SK-N-SH treated with all-trans-retinoic acid at 6 μM for 48 hours (cell line): Measurements from ENCODE around the gene LRRFIP1.

Experiments
- ATAC-seq: fragments of 200-7000 bp; cut with Tn5 transposase; 3 replicates; pipeline ENCODE4 v1.9.1; 2020; ENCODE audit warnings: mild to moderate bottlenecking, moderate library complexity
- BACH2 ChIP-seq: fragments of 250-450 bp; sonication (Bioruptor Pico); IDR thresholded peaks from 2 replicates; pipeline ENCODE4 v1.9.0; 2021; ENCODE audit warnings: mild to moderate bottlenecking, borderline replicate concordance
- CREB5 ChIP-seq: fragments of 250-450 bp; sonication (Bioruptor Pico); IDR thresholded peaks from 2 replicates; pipeline ENCODE4 v1.5.1; 2020; ENCODE audit warnings: low read depth, mild to moderate bottlenecking, moderate library complexity
- CSDC2 ChIP-seq: fragments of 250-450 bp; sonication (Bioruptor Pico); IDR thresholded peaks from 2 replicates; pipeline ENCODE4 v1.5.0; 2020; ENCODE audit warnings: mild to moderate bottlenecking, moderate library complexity
- CSRNP3 ChIP-seq: fragments of 250-450 bp; sonication (Bioruptor Pico); IDR thresholded peaks from 2 replicates; pipeline ENCODE4 v1.5.1; 2021; ENCODE audit warnings: mild to moderate bottlenecking, moderate library complexity
- ESRRG ChIP-seq: fragments of 250-450 bp; sonication (Bioruptor Pico); IDR thresholded peaks from 2 replicates; pipeline ENCODE4 v1.6.1; 2021; ENCODE audit warnings: mild to moderate bottlenecking
- GLIS3 ChIP-seq: fragments of 250-450 bp; sonication (Bioruptor Pico); IDR thresholded peaks from 2 replicates; pipeline ENCODE4 v1.5.0; 2020; ENCODE audit warnings: mild to moderate bottlenecking, moderate library complexity
- ISL1 ChIP-seq: fragments of 250-450 bp; sonication (Bioruptor Pico); IDR thresholded peaks from 2 replicates; pipeline ENCODE4 v2.1.2; 2022; ENCODE audit warnings: mild to moderate bottlenecking, moderate library complexity
- OSR1 ChIP-seq: fragments of 250-450 bp; sonication (Bioruptor Pico); IDR thresholded peaks from 2 replicates; pipeline ENCODE4 v1.8.0; 2022; ENCODE audit warnings: moderate library complexity, mild to moderate bottlenecking, inconsistent platforms
- PATZ1 ChIP-seq: fragments of 250-450 bp; sonication (Bioruptor Pico); IDR thresholded peaks from 2 replicates; pipeline ENCODE4 v1.8.0; 2020; ENCODE audit warnings: mild to moderate bottlenecking, moderate library complexity, borderline replicate concordance
- PPARA ChIP-seq: fragments of 250-450 bp; sonication (Bioruptor Pico); IDR thresholded peaks from 2 replicates; pipeline ENCODE4 v1.5.0; 2020; ENCODE audit warnings: mild to moderate bottlenecking, borderline replicate concordance
- RARB ChIP-seq: fragments of 250-450 bp; sonication (Bioruptor Pico); IDR thresholded peaks from 2 replicates; pipeline ENCODE4 v1.8.0; 2021; ENCODE audit warnings: mild to moderate bottlenecking, moderate library complexity
- SNAI2 ChIP-seq: fragments of 250-450 bp; sonication (Bioruptor Pico); IDR thresholded peaks from 2 replicates; pipeline ENCODE4 v1.5.0; 2020; ENCODE audit warnings: mild to moderate bottlenecking, moderate library complexity
- TCF4 ChIP-seq: fragments of 250-450 bp; sonication (Bioruptor Pico); IDR thresholded peaks from 2 replicates; pipeline ENCODE4 v1.8.0; 2021; ENCODE audit warnings: mild to moderate bottlenecking, moderate library complexity, borderline replicate concordance
- TOX ChIP-seq: fragments of 250-450 bp; sonication (Bioruptor Pico); IDR thresholded peaks from 2 replicates; pipeline ENCODE4 v1.8.0; 2021; ENCODE audit warnings: mild to moderate bottlenecking, moderate library complexity, borderline replicate concordance
- TSHZ2 ChIP-seq: fragments of 250-450 bp; sonication (Bioruptor Pico); IDR thresholded peaks from 2 replicates; pipeline ENCODE4 v1.5.0; 2020; ENCODE audit warnings: mild to moderate bottlenecking, moderate library complexity
- ZC3H10 ChIP-seq: fragments of 250-450 bp; sonication (Bioruptor Pico); IDR thresholded peaks from 2 replicates; pipeline ENCODE4 v1.5.1; 2021; ENCODE audit warnings: mild to moderate bottlenecking, moderate library complexity
- ZFP3 ChIP-seq: fragments of 250-450 bp; sonication (Bioruptor Pico); IDR thresholded peaks from 2 replicates; pipeline ENCODE4 v1.5.0; 2020; ENCODE audit warnings: mild to moderate bottlenecking, moderate library complexity
- ZFP30 ChIP-seq: fragments of 450-650 bp; formaldehyde crosslinking; IDR thresholded peaks from 2 replicates; pipeline ENCODE4 v1.5.0; 2022; ENCODE audit warnings: mild to moderate bottlenecking, moderate library complexity
- ZNF565 ChIP-seq: fragments of 450-650 bp; formaldehyde crosslinking; conservative IDR thresholded peaks from 2 replicates; pipeline ENCODE4 v1.5.0; 2020; ENCODE audit warnings: low read depth, mild to moderate bottlenecking, moderate library complexity
- ZNF8 ChIP-seq: fragments of 450-650 bp; formaldehyde crosslinking; IDR thresholded peaks from 2 replicates; pipeline ENCODE4 v1.5.0; 2020; ENCODE audit warnings: mild to moderate bottlenecking, moderate library complexity

LRRFIP1 gene

GRCh38 chr2:237715459-237715947, 88.1 kb downstream of the LRRFIP1 start (continued):
- TF ChIP-seq PATZ1 (CRISPR knock-in tag): no peak
- no peak for TF ChIP-seq CSRNP3 (CRISPR knock-in tag)
- TF ChIP-seq SNAI2 (CRISPR knock-in tag): no peak

- TF ChIP-seq ZFP30 (CRISPR knock-in tag): no peak
- TF ChIP-seq SNAI2 (CRISPR knock-in tag): no peak
- no peak for TF ChIP-seq TCF4 (CRISPR knock-in tag)
- TF ChIP-seq, all 23 proteins: peak for 0
- ATAC-seq: no peak
Measured at GRCh38 chr2:237716011-237716410, 88.6 kb downstream of the LRRFIP1 start.

GRCh38 chr2:237717366-237718276, 90.2 kb downstream of the LRRFIP1 start:
- TF ChIP-seq ZNF565 (CRISPR knock-in tag) (no peak), RARB (no peak), SNAI2 (CRISPR knock-in tag) (peak; percentile 64; the same call in 1 of the 2 replicates), GLIS3 (CRISPR knock-in tag) (no peak), TSHZ2 (CRISPR knock-in tag) (peak; percentile 79), ISL1 (peak; percentile 77), TCF4 (CRISPR knock-in tag) (peak; percentile 63), CREB5 (no peak)
- TF ChIP-seq, all 23 proteins: peak for 4
- ATAC-seq: peak; percentile 73

GRCh38 chr2:237718277-237718634, 90.9 kb downstream of the LRRFIP1 start:
- TF ChIP-seq CSDC2 (CRISPR knock-in tag) (no peak), ESRRG (CRISPR knock-in tag) (no peak)
- ATAC-seq: no peak

GRCh38 chr2:237720444-237720843, 93.1 kb downstream of the LRRFIP1 start:
- TF ChIP-seq ZC3H10 (CRISPR knock-in tag) (no peak), ISL1 (no peak), OSR1 (CRISPR knock-in tag) (no peak), BACH2 (CRISPR knock-in tag) (no peak), ESRRG (CRISPR knock-in tag) (no peak), TSHZ2 (CRISPR knock-in tag) (no peak), RARB (no peak), ZNF8 (CRISPR knock-in tag) (no peak), GLIS3 (CRISPR knock-in tag) (no peak), TOX (no peak), ZFP3 (CRISPR knock-in tag) (no peak), PPARA (CRISPR knock-in tag) (no peak)
- ATAC-seq: no peak
